HCT116 (cell line): Measurements from ENCODE around the gene SLC16A7. TPM values are rescaled to one million over a fixed set of nuclear protein-coding genes. Genes with fewer than 3 reads are reported as not detected.

Source experiments
- ATAC-seq: fragments of 200-7000 bp; cut with Tn5 transposase; 2 replicates; pipeline ENCODE4 v1.9.1; 2020; ENCODE audit warnings: mild to moderate bottlenecking, moderate library complexity
- BruUV-seq: library from RNA; stranded (reverse); fragments of 400-500 nt; replicated peaks from 2 replicates; lab custom pipeline; 2021; lab: Mats Ljungman, UMichigan
- CTCF ChIA-PET: fragments of 300-600 bp; sonication (Branson Sonifier 250); formaldehyde crosslinking; loops from one replicate; lab custom pipeline; 2021; ENCODE audit warnings: antibody characterized with exemption; lab: Charles Lee
- POLR2A ChIA-PET: fragments of 300-600, 350-600 bp; sonication (Branson Sonifier 250); formaldehyde crosslinking; loops from one replicate; lab custom pipeline; 2021; ENCODE audit warnings: antibody characterized with exemption; lab: Charles Lee
- RAD21 ChIA-PET, 2 experiments: fragments of 300-600 bp; sonication (Branson Sonifier 250); formaldehyde crosslinking; loops; one replicate each; lab custom pipeline; 2023; ENCODE audit warnings: low total read pairs in 2 of 2; ENCODE audit not compliant: uncharacterized antibody in 2 of 2, unreplicated experiment in 2 of 2, low non-redundant PET in 1 of 2; lab: Charles Lee
- DNase-seq: peaks from one replicate; pipeline ENCODE4 v3.0.0-alpha.2; 2010; ENCODE audit warnings: low read depth, low spot score
- H2AFZ ChIP-seq: fragments of 200-600 bp; shearing (Covaris generic), sonication (generic); 2 replicates; pipeline ENCODE4 v1.6.1; 2017; ENCODE audit warnings: low read depth, mixed run types, mixed read lengths, antibody characterized with exemption, low read length; ENCODE audit not compliant: poor library complexity, severe bottlenecking
- H3K27ac ChIP-seq: 2 replicates; pipeline ENCODE4 v1.5.1; 2012; ENCODE audit warnings: low read depth, low read length
- H3K27me3 ChIP-seq: fragments of 200-600 bp; sonication (generic); 2 replicates; pipeline ENCODE4 v1.6.1; 2016; ENCODE audit warnings: mixed run types, low read length, mixed read lengths; ENCODE audit not compliant: insufficient read depth
- H3K36me3 ChIP-seq, 2 experiments: fragments of 200-500 bp in 1 of 2; fragments of 200-600 bp in 1 of 2; sonication (Bioruptor generic) in 1 of 2; sonication (generic) in 1 of 2; 2 replicates each; pipeline versions ENCODE4 v1.5.1 to v1.6.1; 2014 to 2016; ENCODE audit warnings: low read length in 2 of 2, inconsistent platforms in 1 of 2, mixed read lengths in 1 of 2, mixed run types in 1 of 2; ENCODE audit not compliant: insufficient read depth in 2 of 2, control insufficient read depth in 1 of 2
- H3K4me1 ChIP-seq, 2 experiments: fragments of 200-600 bp in 1 of 2; sonication (generic) in 1 of 2; 2 replicates each; pipeline versions ENCODE4 v1.5.1 to v1.6.1; 2012 to 2017; ENCODE audit warnings: low read length in 2 of 2, inconsistent platforms in 1 of 2, mild to moderate bottlenecking in 1 of 2, mixed read lengths in 1 of 2, mixed run types in 1 of 2, moderate library complexity in 1 of 2; ENCODE audit not compliant: insufficient read depth in 2 of 2, control insufficient read depth in 1 of 2
- H3K4me2 ChIP-seq: fragments of 200-600 bp; sonication (generic); 2 replicates; pipeline ENCODE4 v1.6.1; 2017; ENCODE audit warnings: mixed run types, low read length, mixed read lengths
- H3K4me3 ChIP-seq, 2 experiments: fragments of 200-600 bp in 1 of 2; sonication (generic) in 1 of 2; replicated peaks in 1 of 2; 2 replicates each; pipeline ENCODE4 v1.5.1; 2011 to 2016; ENCODE audit warnings: low read length in 2 of 2, control low read depth in 1 of 2, low read depth in 1 of 2, mild to moderate bottlenecking in 1 of 2, mixed read lengths in 1 of 2, mixed run types in 1 of 2
- H3K79me2 ChIP-seq: fragments of 200-600 bp; sonication (generic); 2 replicates; pipeline ENCODE4 v1.6.1; 2017; ENCODE audit warnings: mild to moderate bottlenecking, mixed run types, low read length, moderate library complexity, mixed read lengths; ENCODE audit not compliant: insufficient read depth
- H3K9ac ChIP-seq: fragments of 200-600 bp; sonication (generic); 2 replicates; pipeline ENCODE4 v1.6.1; 2016; ENCODE audit warnings: low read length, mixed read lengths
- H3K9me2 ChIP-seq: fragments of 200-600 bp; sonication (generic), shearing (Covaris generic); 2 replicates; pipeline ENCODE4 v1.6.1; 2017; ENCODE audit warnings: mixed run types, mild to moderate bottlenecking, moderate library complexity; ENCODE audit not compliant: insufficient read depth
- H3K9me3 ChIP-seq, 2 experiments: fragments of 200-500 bp in 1 of 2; fragments of 200-600 bp in 1 of 2; sonication (Bioruptor generic) in 1 of 2; sonication (generic) in 1 of 2; 2 replicates each; pipeline ENCODE4 v1.6.1; 2014 to 2017; ENCODE audit warnings: low read length in 2 of 2, mixed read lengths in 2 of 2, inconsistent platforms in 1 of 2, low read depth in 1 of 2, mild to moderate bottlenecking in 1 of 2, mixed run types in 1 of 2, moderate library complexity in 1 of 2; ENCODE audit not compliant: control insufficient read depth in 1 of 2, insufficient read depth in 1 of 2
- H4K20me1 ChIP-seq: fragments of 200-600 bp; sonication (generic), shearing (Covaris generic); 2 replicates; pipeline ENCODE4 v1.6.1; 2017; ENCODE audit warnings: mixed run types, mild to moderate bottlenecking, moderate library complexity; ENCODE audit not compliant: insufficient read depth
- CBX3 ChIP-seq: IDR thresholded peaks from 2 replicates; pipeline ENCODE4 v1.6.1; 2012; ENCODE audit warnings: low read depth
- CEBPB ChIP-seq: IDR thresholded peaks from 2 replicates; pipeline ENCODE4 v1.6.1; 2012; ENCODE audit warnings: low read depth
- EZH2 ChIP-seq: fragments of 200-600 bp; sonication (generic); IDR thresholded peaks from 2 replicates; pipeline ENCODE4 v1.6.1; 2017; ENCODE audit warnings: antibody characterized with exemption, mixed run types
- EZH2phosphoT487 ChIP-seq: fragments of 200-600 bp; IDR thresholded peaks from 2 replicates; pipeline ENCODE4 v1.6.1; 2018; ENCODE audit warnings: antibody characterized with exemption, borderline replicate concordance
- FOSL1 ChIP-seq: IDR thresholded peaks from 2 replicates; pipeline ENCODE4 v1.6.1; 2012; ENCODE audit warnings: low read depth
- JUND ChIP-seq: IDR thresholded peaks from 2 replicates; pipeline ENCODE4 v1.6.1; 2012
- POLR2A ChIP-seq: IDR thresholded peaks from 2 replicates; pipeline ENCODE4 v1.7.0; 2011; ENCODE audit warnings: borderline replicate concordance; ENCODE audit not compliant: insufficient read depth, insufficient read length; ENCODE audit errors: extremely low read depth
- RAD21 ChIP-seq: IDR thresholded peaks from 2 replicates; pipeline ENCODE4 v1.6.1; 2012; ENCODE audit warnings: low read depth, mild to moderate bottlenecking
- SIN3A ChIP-seq: IDR thresholded peaks from 2 replicates; pipeline ENCODE4 v1.6.1; 2012; ENCODE audit warnings: low read depth
- SRF ChIP-seq: IDR thresholded peaks from 2 replicates; pipeline ENCODE4 v1.6.1; 2012; ENCODE audit warnings: low read depth
- TCF7L2 ChIP-seq: IDR thresholded peaks from 2 replicates; pipeline ENCODE4 v1.7.0; 2011; ENCODE audit warnings: borderline replicate concordance, inconsistent platforms; ENCODE audit not compliant: insufficient read depth, insufficient read length; ENCODE audit errors: extremely low read depth
- YY1 ChIP-seq: IDR thresholded peaks from 2 replicates; pipeline ENCODE4 v1.6.1; 2011; ENCODE audit warnings: low read length, low read depth, moderate library complexity, mild to moderate bottlenecking; ENCODE audit not compliant: insufficient replicate concordance; ENCODE audit errors: extremely low read depth
- ZFX ChIP-seq: fragments of 450-650 bp; IDR thresholded peaks from 2 replicates; pipeline ENCODE4 v1.6.1; 2017
- ZNF274 ChIP-seq: fragments of 200-500 bp; sonication (Bioruptor generic); IDR thresholded peaks from 2 replicates; pipeline ENCODE4 v1.6.1; 2014; ENCODE audit warnings: mild to moderate bottlenecking, low read depth, low read length, inconsistent platforms
- intact Hi-C: fragments of 100-400 bp; cut with micrococcal nuclease; formaldehyde crosslinking; loops from 2 replicates; pipeline ENCODE4 v1.10.0; 2022
- total RNA-seq: library from RNA; stranded (reverse); gene quantifications from one replicate; pipeline ENCODE4 v1.2.1, GENCODE V29; 2021; ENCODE audit not compliant: unreplicated experiment
- TF ChIP-seq, protein P1 (sequence below): IDR thresholded peaks from 2 replicates; pipeline ENCODE4 v1.6.1; 2012
- TF ChIP-seq, protein P2 (sequence below): IDR thresholded peaks from 2 replicates; pipeline ENCODE4 v1.6.1; 2011; ENCODE audit warnings: mild to moderate bottlenecking, low read length, moderate library complexity; ENCODE audit not compliant: insufficient replicate concordance; ENCODE audit errors: extremely low read depth
- TF ChIP-seq, protein P3 (sequence below), 3 experiments: fragments of 200-600 bp in 1 of 3; sonication (generic) in 1 of 3; IDR thresholded peaks in 2 of 3; conservative IDR thresholded peaks in 1 of 3; 2 replicates each; pipeline ENCODE4 v1.5.1; 2012 to 2017; ENCODE audit warnings: low read depth in 2 of 3, low read length in 2 of 3, antibody characterized with exemption in 1 of 3, borderline replicate concordance in 1 of 3, control low read depth in 1 of 3, mild to moderate bottlenecking in 1 of 3, mixed read lengths in 1 of 3, mixed run types in 1 of 3, moderate library complexity in 1 of 3; ENCODE audit not compliant: insufficient read depth in 1 of 3

Gene SLC16A7
- total RNA-seq, 1 experiment from 2014 or later, result 10.0 TPM

DNA sequence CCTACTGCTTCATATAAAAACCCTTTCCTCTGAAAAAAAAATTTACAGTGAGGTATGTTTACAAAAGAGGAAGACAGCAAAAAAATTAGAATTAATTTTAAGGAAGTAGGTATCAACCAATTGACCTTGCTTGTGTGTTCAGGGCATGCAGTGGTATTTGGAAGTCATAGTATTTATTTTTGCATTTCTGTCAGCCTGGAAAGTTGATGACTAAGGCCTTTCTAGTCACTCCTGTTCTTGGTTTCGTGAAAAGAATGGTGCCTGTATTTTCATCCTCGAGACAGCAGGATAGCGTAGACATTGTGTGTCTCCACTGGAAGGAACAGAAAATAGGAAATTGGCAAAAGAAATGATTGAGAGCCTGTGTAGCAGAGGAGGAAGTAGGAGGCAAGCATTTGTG, 24.5 kb downstream of the SLC16A7 start:
- H3K36me3 ChIP-seq, result no peaks in the 10 kb centered on the region
- ChIA-PET POLR2A (no interaction called here), RAD21 (no interaction called here), CTCF (no interaction called here)
- BruUV-seq, result no TSS peak
- ATAC-seq (no peak), DNase-seq (no peak)
- H3K4me2 ChIP-seq, result no peak overlapping the region
- H3K9ac ChIP-seq, result no peak overlapping the region
- intact Hi-C loops, result no loop called here
- H4K20me1 ChIP-seq, result no peaks in the 10 kb centered on the region
- no peaks in the 10 kb centered on the region for H3K9me3 ChIP-seq
- no peaks in the 10 kb centered on the region for H3K27me3 ChIP-seq
- H3K4me1 ChIP-seq, result no peaks in the 10 kb centered on the region
- TF ChIP-seq, protein P1, sequence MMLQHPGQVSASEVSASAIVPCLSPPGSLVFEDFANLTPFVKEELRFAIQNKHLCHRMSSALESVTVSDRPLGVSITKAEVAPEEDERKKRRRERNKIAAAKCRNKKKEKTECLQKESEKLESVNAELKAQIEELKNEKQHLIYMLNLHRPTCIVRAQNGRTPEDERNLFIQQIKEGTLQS, result no peak
- TF ChIP-seq SRF, result no peak
- no peak for TF ChIP-seq CBX3
- no peak for TF ChIP-seq EZH2
- TF ChIP-seq EZH2phosphoT487, result no peak
- no peak for TF ChIP-seq ZFX
- TF ChIP-seq POLR2A, result no peak
- TF ChIP-seq, protein P2, sequence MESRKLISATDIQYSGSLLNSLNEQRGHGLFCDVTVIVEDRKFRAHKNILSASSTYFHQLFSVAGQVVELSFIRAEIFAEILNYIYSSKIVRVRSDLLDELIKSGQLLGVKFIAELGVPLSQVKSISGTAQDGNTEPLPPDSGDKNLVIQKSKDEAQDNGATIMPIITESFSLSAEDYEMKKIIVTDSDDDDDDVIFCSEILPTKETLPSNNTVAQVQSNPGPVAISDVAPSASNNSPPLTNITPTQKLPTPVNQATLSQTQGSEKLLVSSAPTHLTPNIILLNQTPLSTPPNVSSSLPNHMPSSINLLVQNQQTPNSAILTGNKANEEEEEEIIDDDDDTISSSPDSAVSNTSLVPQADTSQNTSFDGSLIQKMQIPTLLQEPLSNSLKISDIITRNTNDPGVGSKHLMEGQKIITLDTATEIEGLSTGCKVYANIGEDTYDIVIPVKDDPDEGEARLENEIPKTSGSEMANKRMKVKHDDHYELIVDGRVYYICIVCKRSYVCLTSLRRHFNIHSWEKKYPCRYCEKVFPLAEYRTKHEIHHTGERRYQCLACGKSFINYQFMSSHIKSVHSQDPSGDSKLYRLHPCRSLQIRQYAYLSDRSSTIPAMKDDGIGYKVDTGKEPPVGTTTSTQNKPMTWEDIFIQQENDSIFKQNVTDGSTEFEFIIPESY, result no peak
- TF ChIP-seq YY1, result no peak
- no peak for TF ChIP-seq CEBPB
- TF ChIP-seq SIN3A, result no peak
- no peak for TF ChIP-seq ZNF274
- TF ChIP-seq TCF7L2, result no peak
- TF ChIP-seq RAD21, result no peak
- no peak for TF ChIP-seq JUND
- TF ChIP-seq, protein P3, sequence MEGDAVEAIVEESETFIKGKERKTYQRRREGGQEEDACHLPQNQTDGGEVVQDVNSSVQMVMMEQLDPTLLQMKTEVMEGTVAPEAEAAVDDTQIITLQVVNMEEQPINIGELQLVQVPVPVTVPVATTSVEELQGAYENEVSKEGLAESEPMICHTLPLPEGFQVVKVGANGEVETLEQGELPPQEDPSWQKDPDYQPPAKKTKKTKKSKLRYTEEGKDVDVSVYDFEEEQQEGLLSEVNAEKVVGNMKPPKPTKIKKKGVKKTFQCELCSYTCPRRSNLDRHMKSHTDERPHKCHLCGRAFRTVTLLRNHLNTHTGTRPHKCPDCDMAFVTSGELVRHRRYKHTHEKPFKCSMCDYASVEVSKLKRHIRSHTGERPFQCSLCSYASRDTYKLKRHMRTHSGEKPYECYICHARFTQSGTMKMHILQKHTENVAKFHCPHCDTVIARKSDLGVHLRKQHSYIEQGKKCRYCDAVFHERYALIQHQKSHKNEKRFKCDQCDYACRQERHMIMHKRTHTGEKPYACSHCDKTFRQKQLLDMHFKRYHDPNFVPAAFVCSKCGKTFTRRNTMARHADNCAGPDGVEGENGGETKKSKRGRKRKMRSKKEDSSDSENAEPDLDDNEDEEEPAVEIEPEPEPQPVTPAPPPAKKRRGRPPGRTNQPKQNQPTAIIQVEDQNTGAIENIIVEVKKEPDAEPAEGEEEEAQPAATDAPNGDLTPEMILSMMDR (IDR thresholded peaks at IDR 0.05 in 2 of 3, conservative IDR thresholded peaks at IDR 0.05 in 1 of 3; ENCODE audit: borderline replicate concordance in 1 of 3, insufficient read depth in 1 of 3, low read depth in 2 of 3, low read length in 2 of 3), result no peak
- no peak for TF ChIP-seq FOSL1
- H3K27ac ChIP-seq, result no peak overlapping the region
- no peak overlapping the region for H3K4me3 ChIP-seq
- no peaks in the 10 kb centered on the region for H3K9me2 ChIP-seq
- H2AFZ ChIP-seq, result no peak overlapping the region
- no peaks in the 10 kb centered on the region for H3K79me2 ChIP-seq
